Measurements from ENCODE around the gene SYP.
A peak's percentile ranks its signal among the peaks of the same experiment; 100 is the strongest.
"Not testable (repeated sequence)": the region's sequence is repeated elsewhere in the genome, so short reads cannot be mapped to it uniquely, and the experiment has no call there.

Gene SYP

GRCh38 chrX:49188468-49189076, 11.4 kb downstream of the SYP start:
- DNase-seq: no peak

GRCh38 chrX:49187526-49187925, 12.5 kb downstream of the SYP start:
- no peak for DNase-seq

- no peak for DNase-seq
Observed at GRCh38 chrX:49187028-49187394, 13.0 kb downstream of the SYP start.

- peak; percentile 87 for DNase-seq
Observed at GRCh38 chrX:49186125-49187027, 13.6 kb downstream of the SYP start, which contains the start of gene PRICKLE3. Gene PRICKLE3 (minus strand): TSS chrX:49186373. CDS start chrX:49186297, 76 bp downstream.

GRCh38 chrX:49184294-49185281, 15.4 kb downstream of the SYP start:
- peak; percentile 47 for DNase-seq

- DNase-seq: no peak
Observed at GRCh38 chrX:49183701-49184281, 16.2 kb downstream of the SYP start.

- no peak for DNase-seq
Observed at GRCh38 chrX:49179358-49179757, 20.6 kb downstream of the SYP start.

- DNase-seq: no peak
Observed at GRCh38 chrX:49178537-49178936, 21.5 kb downstream of the SYP start.

- DNase-seq: no peak
Observed at GRCh38 chrX:49177873-49178480, 22.0 kb downstream of the SYP start.

GRCh38 chrX:49177338-49177833, 22.6 kb downstream of the SYP start:
- peak; percentile 49 for DNase-seq

GRCh38 chrX:49176421-49177326, 23.3 kb downstream of the SYP start:
- DNase-seq: no peak

- DNase-seq: no peak
Observed at GRCh38 chrX:49175435-49176274, 24.3 kb downstream of the SYP start.

GRCh38 chrX:49174723-49175122, 25.3 kb downstream of the SYP start:
- no peak for DNase-seq

GRCh38 chrX:49173544-49173943, 26.4 kb downstream of the SYP start:
- DNase-seq: not testable (repeated sequence)

- DNase-seq: peak; percentile 79
Observed at GRCh38 chrX:49172280-49172780, 27.7 kb downstream of the SYP start.

GRCh38 chrX:49171752-49172279, 28.2 kb downstream of the SYP start, which contains the start of gene PLP2:
Gene PLP2 (plus strand): TSS chrX:49171898. CDS start chrX:49172001, 103 bp downstream.
- peak; percentile 85 for DNase-seq

GRCh38 chrX:49167740-49168108, 32.3 kb downstream of the SYP start:
- no peak for DNase-seq

GRCh38 chrX:49166914-49167739, 32.9 kb downstream of the SYP start:
- DNase-seq: peak; percentile 70
